ENCODE measurements around the gene SLC6A11. TPM values are rescaled to one million over a fixed set of nuclear protein-coding genes. Genes with fewer than 3 reads are reported as not detected.

SLC6A11 gene
- total and polyA plus RNA-seq, 2 donors (not counting 3 experiments of a cell fraction or from before 2014, with no cell fraction given): not detected

DNA sequence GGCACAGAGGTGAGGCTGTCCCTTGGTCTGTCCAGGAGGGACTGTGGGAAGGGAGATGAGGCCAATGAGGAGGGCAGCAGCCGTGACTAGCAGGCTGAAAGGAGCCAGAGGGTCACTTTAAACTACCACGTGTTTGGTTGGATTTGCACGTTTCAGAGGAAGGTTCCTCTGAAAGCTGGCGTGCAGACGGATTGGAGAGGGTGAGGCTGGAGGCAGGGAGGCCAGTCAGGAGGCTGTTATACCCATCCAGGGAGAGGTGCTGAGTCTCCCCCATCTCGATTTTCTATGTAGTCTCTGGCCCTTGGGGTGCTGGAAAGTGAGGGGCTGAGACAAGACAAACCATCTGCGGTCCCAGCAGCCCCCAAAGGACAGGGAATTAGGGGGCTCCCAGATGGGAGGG is 116.6 kb downstream of the SLC6A11 start:
- no TSS peak for BruUV-seq (replicated peaks)
- DNase-seq (ENCODE audit: low read depth, low spot score): no peak
- H3K4me1 ChIP-seq (ENCODE audit: control insufficient read depth, extremely low read depth, insufficient read depth, low read length): peaks cover 9% of the 10 kb centered on the region
- no peak overlapping the region for H3K4me2 ChIP-seq (ENCODE audit: insufficient read depth, low read length)
- no peaks in the 10 kb centered on the region for H3K27me3 ChIP-seq (ENCODE audit: control insufficient read depth in 2 of 2, insufficient read depth in 2 of 2, low read length in 2 of 2)
- no peaks in the 10 kb centered on the region for H4K20me1 ChIP-seq (replicated peaks; ENCODE audit: control insufficient read depth, extremely low read depth, insufficient read depth, low read length)
- no peaks in the 10 kb centered on the region for H3K9me1 ChIP-seq (replicated peaks; ENCODE audit: control insufficient read depth, extremely low read depth, insufficient read depth, low read length)
- no peak for FAIRE-seq
- no peaks in the 10 kb centered on the region for H3K9me3 ChIP-seq (replicated peaks; ENCODE audit: control insufficient read depth, insufficient read depth, low read length)
- dilution Hi-C loops (cut with MboI; ENCODE audit: extremely low pct_ligation_motif_present, low sequenced_read_pairs) (no loop called here), intact Hi-C loops (cut with micrococcal nuclease) (no loop called here)
- no peaks in the 10 kb centered on the region for H3K79me2 ChIP-seq (ENCODE audit: control insufficient read depth, insufficient read depth, low read length)
- H2AFZ ChIP-seq (ENCODE audit: low read depth, low read length): no peak overlapping the region
- TF ChIP-seq FOS (IDR thresholded peaks at IDR 0.05; ENCODE audit: borderline replicate concordance, insufficient read depth, low read length) (no peak), POLR2AphosphoS5 (IDR thresholded peaks at IDR 0.05; ENCODE audit: insufficient read depth, low read depth, low read length) (no peak), MYC (IDR thresholded peaks at IDR 0.05; ENCODE audit: low read depth, low read length) (no peak), EZH2 (IDR thresholded peaks at IDR 0.05; ENCODE audit: borderline replicate concordance, low read depth, low read length, severe bottlenecking) (no peak), JUN (IDR thresholded peaks at IDR 0.05; ENCODE audit: borderline replicate concordance, insufficient read depth, insufficient read length, low read depth) (no peak), POLR2A (IDR thresholded peaks at IDR 0.05; ENCODE audit: low read depth, low read length) (no peak)
- TF ChIP-seq, protein P1, sequence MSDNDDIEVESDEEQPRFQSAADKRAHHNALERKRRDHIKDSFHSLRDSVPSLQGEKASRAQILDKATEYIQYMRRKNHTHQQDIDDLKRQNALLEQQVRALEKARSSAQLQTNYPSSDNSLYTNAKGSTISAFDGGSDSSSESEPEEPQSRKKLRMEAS (IDR thresholded peaks at IDR 0.05; ENCODE audit: insufficient read depth, insufficient read length): no peak
- no peak overlapping the region for H3K9ac ChIP-seq (replicated peaks; ENCODE audit: extremely low read depth, insufficient read depth, low read length)
- no peak overlapping the region for H3K4me3 ChIP-seq (replicated peaks in 1 of 3; ENCODE audit: insufficient read depth in 1 of 3, low read depth in 1 of 3, low read length in 3 of 3)
- ChIA-PET POLR2A (no interaction called here), CTCF (interaction anchor here (2.9 kb wide), 1 partner anchor 13 kb away, joined by 7 read pairs; no protein-coding TSS in a partner anchor)
- no peak overlapping the region for H3K27ac ChIP-seq (ENCODE audit: insufficient read depth, low read depth, low read length)
- H3K36me3 ChIP-seq (ENCODE audit: control insufficient read depth in 2 of 2, extremely low read depth in 1 of 2, insufficient read depth in 2 of 2, low read length in 2 of 2): no peaks in the 10 kb centered on the region

DNA sequence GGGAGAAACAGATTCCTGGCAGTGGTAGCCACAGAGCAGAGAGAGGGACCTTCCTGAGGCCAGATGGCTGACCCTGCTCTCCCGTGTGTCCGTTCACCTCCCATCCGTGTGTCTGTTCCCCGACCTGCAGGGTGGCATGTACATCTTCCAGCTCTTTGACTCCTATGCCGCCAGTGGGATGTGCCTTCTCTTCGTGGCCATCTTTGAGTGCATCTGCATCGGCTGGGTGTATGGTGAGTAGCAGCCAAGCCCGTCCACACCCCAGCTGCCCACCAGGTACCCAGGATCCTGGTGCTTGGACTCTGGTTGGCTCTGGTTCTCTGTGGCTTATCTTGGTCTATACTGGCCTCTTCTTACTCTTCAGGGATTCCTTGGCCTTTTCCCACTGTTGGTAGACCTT is 117.0 kb downstream of the SLC6A11 start:
- no peaks in the 10 kb centered on the region for H4K20me1 ChIP-seq (replicated peaks; ENCODE audit: control insufficient read depth, extremely low read depth, insufficient read depth, low read length)
- H3K79me2 ChIP-seq (ENCODE audit: control insufficient read depth, insufficient read depth, low read length): no peaks in the 10 kb centered on the region
- no peaks in the 10 kb centered on the region for H3K36me3 ChIP-seq (ENCODE audit: control insufficient read depth in 2 of 2, extremely low read depth in 1 of 2, insufficient read depth in 2 of 2, low read length in 2 of 2)
- intact Hi-C loops (cut with micrococcal nuclease): no loop called here
- no peak overlapping the region for H2AFZ ChIP-seq (ENCODE audit: low read depth, low read length)
- POLR2A ChIA-PET: no interaction called here
- FAIRE-seq: no peak
- no peaks in the 10 kb centered on the region for H3K9me1 ChIP-seq (replicated peaks; ENCODE audit: control insufficient read depth, extremely low read depth, insufficient read depth, low read length)
- peaks cover 9% of the 10 kb centered on the region for H3K4me1 ChIP-seq (ENCODE audit: control insufficient read depth, extremely low read depth, insufficient read depth, low read length)
- no peak overlapping the region for H3K4me2 ChIP-seq (ENCODE audit: insufficient read depth, low read length)
- no peak overlapping the region for H3K27ac ChIP-seq (ENCODE audit: insufficient read depth, low read depth, low read length)
- no peak overlapping the region for H3K4me3 ChIP-seq (replicated peaks in 1 of 3; ENCODE audit: insufficient read depth in 1 of 3, low read depth in 1 of 3, low read length in 3 of 3)
- no peaks in the 10 kb centered on the region for H3K27me3 ChIP-seq (ENCODE audit: control insufficient read depth in 2 of 2, insufficient read depth in 2 of 2, low read length in 2 of 2)
- no TSS peak for BruUV-seq (replicated peaks)
- dilution Hi-C loops (cut with MboI; ENCODE audit: extremely low pct_ligation_motif_present, low sequenced_read_pairs): no loop called here
- no peak for TF ChIP-seq EZH2 (IDR thresholded peaks at IDR 0.05; ENCODE audit: borderline replicate concordance, low read depth, low read length, severe bottlenecking)
- no peak for TF ChIP-seq GATA2 (IDR thresholded peaks at IDR 0.05; ENCODE audit: insufficient read depth, insufficient read length, low read depth, low read length)
- no peak for TF ChIP-seq MYC (IDR thresholded peaks at IDR 0.05; ENCODE audit: low read depth, low read length)
- TF ChIP-seq POLR2AphosphoS5 (IDR thresholded peaks at IDR 0.05; ENCODE audit: insufficient read depth, low read depth, low read length): no peak
- TF ChIP-seq FOS (IDR thresholded peaks at IDR 0.05; ENCODE audit: borderline replicate concordance, insufficient read depth, low read length): no peak
- TF ChIP-seq, protein P1 (IDR thresholded peaks at IDR 0.05; ENCODE audit: insufficient read depth, insufficient read length): no peak
- TF ChIP-seq, protein P2, sequence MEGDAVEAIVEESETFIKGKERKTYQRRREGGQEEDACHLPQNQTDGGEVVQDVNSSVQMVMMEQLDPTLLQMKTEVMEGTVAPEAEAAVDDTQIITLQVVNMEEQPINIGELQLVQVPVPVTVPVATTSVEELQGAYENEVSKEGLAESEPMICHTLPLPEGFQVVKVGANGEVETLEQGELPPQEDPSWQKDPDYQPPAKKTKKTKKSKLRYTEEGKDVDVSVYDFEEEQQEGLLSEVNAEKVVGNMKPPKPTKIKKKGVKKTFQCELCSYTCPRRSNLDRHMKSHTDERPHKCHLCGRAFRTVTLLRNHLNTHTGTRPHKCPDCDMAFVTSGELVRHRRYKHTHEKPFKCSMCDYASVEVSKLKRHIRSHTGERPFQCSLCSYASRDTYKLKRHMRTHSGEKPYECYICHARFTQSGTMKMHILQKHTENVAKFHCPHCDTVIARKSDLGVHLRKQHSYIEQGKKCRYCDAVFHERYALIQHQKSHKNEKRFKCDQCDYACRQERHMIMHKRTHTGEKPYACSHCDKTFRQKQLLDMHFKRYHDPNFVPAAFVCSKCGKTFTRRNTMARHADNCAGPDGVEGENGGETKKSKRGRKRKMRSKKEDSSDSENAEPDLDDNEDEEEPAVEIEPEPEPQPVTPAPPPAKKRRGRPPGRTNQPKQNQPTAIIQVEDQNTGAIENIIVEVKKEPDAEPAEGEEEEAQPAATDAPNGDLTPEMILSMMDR (IDR thresholded peaks at IDR 0.05; ENCODE audit: extremely low read depth in 1 of 2, insufficient read depth in 1 of 2, low read depth in 1 of 2, low read length in 2 of 2): no peak
- no peak for TF ChIP-seq POLR2A (IDR thresholded peaks at IDR 0.05; ENCODE audit: low read depth, low read length)
- no peak for TF ChIP-seq JUN (IDR thresholded peaks at IDR 0.05; ENCODE audit: borderline replicate concordance, insufficient read depth, insufficient read length, low read depth)
- no peak for DNase-seq (ENCODE audit: low read depth, low spot score)
- CTCF ChIA-PET: interaction anchor here (2.9 kb wide), 1 partner anchor 13 kb away, joined by 7 read pairs; no protein-coding TSS in a partner anchor
- H3K9ac ChIP-seq (replicated peaks; ENCODE audit: extremely low read depth, insufficient read depth, low read length): no peak overlapping the region
- H3K9me3 ChIP-seq (replicated peaks; ENCODE audit: control insufficient read depth, insufficient read depth, low read length): no peaks in the 10 kb centered on the region
